ENCODE results near the gene BCL2L1. TPM values are rescaled to one million over a fixed set of nuclear protein-coding genes. Genes with fewer than 3 reads are reported as not detected.

BCL2L1 gene
- total and polyA plus RNA-seq, 10 donors = 18.7 to 167 (median 87.6) TPM

GRCh38 chr20:31620246-31620645 lies 102.4 kb downstream of the BCL2L1 start:
- 89 to 94% (median 93%) methylated on average over 3 of the region's 3 CpGs for WGBS, 5 donors
- no peak overlapping the region for H3K27ac ChIP-seq
- intact Hi-C loops (cut with DNase I; ENCODE audit: low total_unique reads) = no loop called here
- no peaks in the 10 kb centered on the region for H3K9me3 ChIP-seq
- TF ChIP-seq POLR2A (IDR thresholded peaks at IDR 0.05) = no peak
- TF ChIP-seq CTCF (IDR thresholded peaks at IDR 0.05 in 8 of 11, conservative IDR thresholded peaks at IDR 0.05 in 3 of 11) = no peak
- no peak for TF ChIP-seq POLR2AphosphoS5 (IDR thresholded peaks at IDR 0.05)
- no peak for DNase-seq
- peaks cover 0 to 38% (median 16%) of the 10 kb centered on the region in 6 donors for H3K4me1 ChIP-seq
- H3K4me3 ChIP-seq = no peak overlapping the region
- H3K36me3 ChIP-seq = no peaks in the 10 kb centered on the region
- no peaks in the 10 kb centered on the region for H3K27me3 ChIP-seq (replicated peaks in 1 of 7)

- TF ChIP-seq CTCF (IDR thresholded peaks at IDR 0.05 in 8 of 11, conservative IDR thresholded peaks at IDR 0.05 in 3 of 11) (no peak), POLR2AphosphoS5 (IDR thresholded peaks at IDR 0.05) (no peak), POLR2A (IDR thresholded peaks at IDR 0.05) (no peak)
- Histone ChIP-seq H3K27ac (peak overlapping the region in 6 of 8 donors; percentile 16 to 73 (median 52)), H3K9me3 (no peaks in the 10 kb centered on the region), H3K4me1 (peaks cover 6 to 38% (median 18%) of the 10 kb centered on the region in 6 donors), H3K4me3 (no peak overlapping the region), H3K27me3 (replicated peaks in 1 of 7) (no peaks in the 10 kb centered on the region), H3K36me3 (no peaks in the 10 kb centered on the region)
- no peak for DNase-seq
- intact Hi-C loops (cut with DNase I; ENCODE audit: low total_unique reads) = no loop called here
- 36 to 56% (median 47%) methylated on average over 6 of the region's 6 CpGs for WGBS, 5 donors
Observed at GRCh38 chr20:31617432-31618104, 105.1 kb downstream of the BCL2L1 start.

GRCh38 chr20:31615416-31615815 lies 107.3 kb downstream of the BCL2L1 start:
- WGBS, 5 donors = 92 to 99% (median 96%) methylated on average over 8 of the region's 8 CpGs
- intact Hi-C loops (cut with DNase I; ENCODE audit: low total_unique reads) = no loop called here
- no peaks in the 10 kb centered on the region for H3K36me3 ChIP-seq
- H3K27ac ChIP-seq = no peak overlapping the region
- no peak for DNase-seq
- H3K9me3 ChIP-seq = no peaks in the 10 kb centered on the region
- TF ChIP-seq POLR2A (IDR thresholded peaks at IDR 0.05) (no peak), POLR2AphosphoS5 (IDR thresholded peaks at IDR 0.05) (no peak), CTCF (IDR thresholded peaks at IDR 0.05 in 8 of 11, conservative IDR thresholded peaks at IDR 0.05 in 3 of 11) (no peak)
- H3K4me1 ChIP-seq = peaks cover 7 to 43% (median 30%) of the 10 kb centered on the region in 6 donors
- H3K4me3 ChIP-seq = no peak overlapping the region
- H3K27me3 ChIP-seq (replicated peaks in 1 of 7) = peaks cover 0 to 4% (median 0%) of the 10 kb centered on the region in 7 donors

Other genes with a start within 250 kb of the BCL2L1 start
- gene DEFB124, start 247.7 kb downstream of the BCL2L1 start, total RNA-seq = not detected
- gene DEFB124, start 247.7 kb downstream of the BCL2L1 start, polyA plus RNA-seq = under 1 TPM in 1 of 3 donors, not detected in 2; 0.24 TPM
- gene REM1, start 247.6 kb downstream of the BCL2L1 start, total RNA-seq = 1 to 10 TPM in 6 of 7 donors, under 1 TPM in 1; 0.79 to 8.1 (median 1.7) TPM
- 1 to 10 TPM; 1.2 to 1.6 (median 1.4) TPM for gene REM1, start 247.6 kb downstream of the BCL2L1 start, polyA plus RNA-seq
- gene HM13, start 208.4 kb downstream of the BCL2L1 start, total RNA-seq = 100 to 1,000 TPM in 5 of 7 donors, 10 to 100 TPM in 2; 66.7 to 122 (median 104) TPM
- 100 to 1,000 TPM in 1 of 3 donors, 10 to 100 TPM in 2; 62.1 to 105 (median 67.6) TPM for gene HM13, start 208.4 kb downstream of the BCL2L1 start, polyA plus RNA-seq
- gene ID1, start 117.6 kb downstream of the BCL2L1 start, total RNA-seq = 100 to 1,000 TPM in 5 of 7 donors, 10 to 100 TPM in 2; 77.1 to 222 (median 124) TPM
- gene ID1, start 117.6 kb downstream of the BCL2L1 start, polyA plus RNA-seq = 100 to 1,000 TPM in 2 of 3 donors, 10 to 100 TPM in 1; 47.6 to 131 (median 122) TPM
- 1 to 10 TPM in 3 of 7 donors, not detected in 4; 1.1 to 1.5 (median 1.5) TPM for gene COX4I2, start 85.0 kb downstream of the BCL2L1 start, total RNA-seq
- 1 to 10 TPM; 1.9 to 4.6 (median 2.0) TPM for gene COX4I2, start 85.0 kb downstream of the BCL2L1 start, polyA plus RNA-seq
- 10 to 100 TPM in 3 of 7 donors, 1 to 10 TPM in 4; 2.6 to 16.2 (median 8.8) TPM for gene TPX2, start 16.4 kb upstream of the BCL2L1 start, total RNA-seq
- gene TPX2, start 16.4 kb upstream of the BCL2L1 start, polyA plus RNA-seq = 1 to 10 TPM; 1.4 to 9.3 (median 3.1) TPM
- 1 to 10 TPM in 6 of 7 donors, under 1 TPM in 1; 0.97 to 3.4 (median 2.2) TPM for gene MYLK2, start 96.5 kb upstream of the BCL2L1 start, total RNA-seq
- gene MYLK2, start 96.5 kb upstream of the BCL2L1 start, polyA plus RNA-seq = 1 to 10 TPM; 1.7 to 1.9 (median 1.8) TPM
- gene FOXS1, start 122.7 kb upstream of the BCL2L1 start, total RNA-seq = 1 to 10 TPM; 1.4 to 5.6 (median 1.9) TPM
- 1 to 10 TPM; 1.9 to 5.7 (median 2.8) TPM for gene FOXS1, start 122.7 kb upstream of the BCL2L1 start, polyA plus RNA-seq
- gene DUSP15, start 147.7 kb upstream of the BCL2L1 start, total RNA-seq = 1 to 10 TPM in 6 of 7 donors, under 1 TPM in 1; 0.69 to 7.3 (median 2.1) TPM
- gene DUSP15, start 147.7 kb upstream of the BCL2L1 start, polyA plus RNA-seq = 1 to 10 TPM; 2.5 to 6.7 (median 3.0) TPM
- gene TTLL9, start 147.8 kb upstream of the BCL2L1 start, total RNA-seq = under 1 TPM; 0.23 to 0.79 (median 0.37) TPM
- under 1 TPM; 0.22 to 0.33 (median 0.30) TPM for gene TTLL9, start 147.8 kb upstream of the BCL2L1 start, polyA plus RNA-seq
- gene PDRG1, start 229.2 kb upstream of the BCL2L1 start, total RNA-seq = 10 to 100 TPM in 4 of 7 donors, 1 to 10 TPM in 3; 8.2 to 13.9 (median 10.4) TPM
- 10 to 100 TPM; 15.8 to 21.1 (median 19.7) TPM for gene PDRG1, start 229.2 kb upstream of the BCL2L1 start, polyA plus RNA-seq
- gene XKR7, start 245.3 kb upstream of the BCL2L1 start, total RNA-seq = under 1 TPM in 5 of 7 donors, not detected in 2; 0.07 to 0.21 (median 0.09) TPM
- gene XKR7, start 245.3 kb upstream of the BCL2L1 start, polyA plus RNA-seq = under 1 TPM; 0.02 to 0.03 (median 0.02) TPM